Motor neuron (in vitro differentiated cells): ENCODE data around the gene DPF3. TPM values are rescaled to one million over a fixed set of nuclear protein-coding genes. Genes with fewer than 3 reads are reported as not detected.
A peak's percentile ranks its signal among the peaks of the same experiment; 100 is the strongest.

Experiments
- ATAC-seq, 8 experiments: fragments of 200-7000 bp; cut with Tn5 transposase; replicated peaks in 6 of 8; 2 replicates each; pipeline ENCODE4 v1.8.0; 2021; ENCODE audit warnings: mild to moderate bottlenecking in 8 of 8, moderate library complexity in 8 of 8
- H3K27ac ChIP-seq, 2 donors: fragments of 250-450 bp; sonication (Bioruptor Pico); 2 replicates each; pipeline ENCODE4 v1.9.0; 2021; ENCODE audit warnings: antibody characterized with exemption in 2 of 2, mild to moderate bottlenecking in 2 of 2, moderate library complexity in 1 of 2
- H3K4me1 ChIP-seq, 2 donors: fragments of 250-450 bp; sonication (Bioruptor Pico); replicated peaks in 1 of 2; 2 replicates each; pipeline ENCODE4 v1.6.1; 2021; ENCODE audit warnings: antibody characterized with exemption in 2 of 2, mild to moderate bottlenecking in 2 of 2, moderate library complexity in 1 of 2
- H3K4me3 ChIP-seq, 5 donors: fragments of 250-450 bp; sonication (Bioruptor Pico); 2 replicates each; pipeline ENCODE4 v1.9.0; 2021; ENCODE audit warnings: antibody characterized with exemption in 5 of 5, mild to moderate bottlenecking in 5 of 5, moderate library complexity in 4 of 5
- WGBS, 10 experiments: fragments of 450-650 bp; shearing (Covaris generic); methylation state at CpG; one replicate each; pipeline ENCODE4 v1.0.0; 2022; 5-methylcytosine and 5-hydroxymethylcytosine counted together
- in situ Hi-C, 9 experiments: fragments of 400-800 bp; cut with MboI; loops; one replicate each; pipeline ENCODE4 v1.15.0; 2021; ENCODE audit warnings: low sequenced_read_pairs in 9 of 9, low pct_unique_long_range_greater_than_20kb in 2 of 9; ENCODE audit not compliant: unreplicated experiment in 9 of 9
- total RNA-seq, 8 experiments: library from RNA; unstranded; fragments of 300-600 nt; gene quantifications; 2 replicates each; pipeline versions ENCODE4 v1.2.3 to v1.2.4, GENCODE V29; 2022

The DPF3 gene
- total RNA-seq, 8 experiments from 2014 or later = 5.0 to 10.8 (median 8.6) TPM

GRCh38 chr14:72597252-72598233, 296.4 kb downstream of the DPF3 start:
- WGBS, 10 experiments = 25 to 88% (median 62%) methylated on average over 1 to 14 of the region's 16 CpGs; no CpG with 5 or more reads in 1 of the 10 experiments
- peak in 5 of 8 experiments; percentile 20 to 72 (median 31) for ATAC-seq
- Histone ChIP-seq H3K4me3 (no peak overlapping the region), H3K27ac (no peak overlapping the region), H3K4me1 (peaks cover 16 to 17% of the 10 kb centered on the region in 2 donors)
- in situ Hi-C loops = no loop called here

DNA sequence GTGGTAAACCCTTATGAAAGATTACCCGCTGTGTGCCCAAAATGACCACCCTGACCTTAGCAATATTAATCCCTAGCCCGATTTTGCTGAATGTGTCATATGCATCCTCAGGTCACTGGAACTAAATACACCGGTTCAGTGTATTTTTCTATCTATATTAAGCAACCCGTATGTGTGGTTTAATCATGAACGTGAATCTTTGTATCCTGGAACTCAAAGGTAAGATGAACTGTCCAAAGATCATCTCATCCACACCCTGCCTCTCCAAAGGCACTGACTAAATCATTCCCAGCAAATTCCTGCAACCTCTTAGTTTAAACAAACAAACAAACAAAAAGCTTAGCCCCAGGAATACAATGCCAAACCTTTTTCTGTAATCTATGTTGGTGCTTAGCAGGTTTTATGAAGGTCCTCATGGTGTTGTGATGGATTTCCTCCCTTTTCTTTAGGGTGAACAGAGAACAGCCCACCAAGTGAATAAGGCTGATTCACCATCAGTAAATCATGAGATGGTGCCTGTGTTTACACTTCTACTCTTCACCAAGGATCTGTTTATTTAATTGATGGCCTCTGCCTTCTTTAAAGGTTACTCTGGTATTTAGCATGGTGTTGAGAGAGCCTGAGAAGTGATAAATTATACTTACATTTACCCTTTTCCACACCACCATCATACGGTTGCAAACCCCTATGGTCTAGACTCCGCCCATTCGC, 298.6 kb downstream of the DPF3 start:
- peaks cover 13 to 16% of the 10 kb centered on the region in 2 donors for H3K4me1 ChIP-seq
- in situ Hi-C loops = no loop called here
- no peak overlapping the region for H3K27ac ChIP-seq
- 43 to 90% (median 84%) methylated on average over 3 to 7 of the region's 8 CpGs; no CpG with 5 or more reads in 1 of the 10 experiments for WGBS, 10 experiments
- ATAC-seq = peak in 2 of 8 experiments; percentile 55 to 57
- H3K4me3 ChIP-seq = no peak overlapping the region

GRCh38 chr14:72594099-72594901, 299.6 kb downstream of the DPF3 start:
- H3K27ac ChIP-seq = no peak overlapping the region

DNA sequence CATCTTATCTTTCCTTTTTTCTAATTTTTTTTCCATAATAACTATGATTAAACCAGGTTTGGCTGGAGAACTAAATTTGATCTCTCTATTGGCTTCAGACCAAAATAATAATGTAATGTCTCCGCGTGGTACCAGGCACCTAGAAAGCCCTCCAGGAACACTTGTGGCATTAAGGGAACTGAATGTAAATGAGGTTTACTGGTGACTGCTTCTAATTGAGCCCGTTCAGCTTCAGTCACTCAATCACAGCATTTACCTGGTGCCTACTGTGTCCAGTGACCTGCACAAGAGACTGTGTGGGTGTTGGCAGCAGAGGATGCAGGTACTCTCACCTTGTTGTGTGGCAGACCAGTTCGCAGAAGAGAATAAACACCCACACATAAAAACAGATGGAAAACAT, 302.5 kb downstream of the DPF3 start:
- Histone ChIP-seq H3K4me1 (peaks cover 3 to 8% of the 10 kb centered on the region in 2 donors), H3K4me3 (no peak overlapping the region), H3K27ac (no peak overlapping the region)
- ATAC-seq = no peak
- in situ Hi-C loops = no loop called here
- WGBS, 10 experiments = 60 to 100% (median 88%) methylated on average over 1 to 4 of the region's 4 CpGs; no CpG with 5 or more reads in 1 of the 10 experiments

More at GRCh38 chr14:72594099-72594901, 299.6 kb downstream of the DPF3 start:
- in situ Hi-C loops = no loop called here
- WGBS, 10 experiments = 43 to 86% (median 79%) methylated on average over 1 to 12 of the region's 14 CpGs
- ATAC-seq = no peak
- no peak overlapping the region for H3K4me3 ChIP-seq
- H3K4me1 ChIP-seq = peaks cover 7 to 16% of the 10 kb centered on the region in 2 donors

- Histone ChIP-seq H3K4me1 (peaks cover 3 to 8% of the 10 kb centered on the region in 2 donors), H3K4me3 (no peak overlapping the region), H3K27ac (no peak overlapping the region)
- in situ Hi-C loops = no loop called here
- ATAC-seq = no peak
- 24 to 100% (median 88%) methylated on average over 1 to 7 of the region's 7 CpGs; no CpG with 5 or more reads in 1 of the 10 experiments for WGBS, 10 experiments
These were observed 303.3 kb downstream of the DPF3 start for GRCh38 chr14:72590577-72590976.

- Histone ChIP-seq H3K4me3 (no peak overlapping the region), H3K4me1 (peaks cover 0 to under 1% of the 10 kb centered on the region in 2 donors), H3K27ac (no peak overlapping the region)
- in situ Hi-C loops = no loop called here
- ATAC-seq = no peak
These were observed 304.2 kb downstream of the DPF3 start for GRCh38 chr14:72589652-72590051.

GRCh38 chr14:72588521-72588920, 305.4 kb downstream of the DPF3 start:
- H3K4me3 ChIP-seq = no peak overlapping the region
- no peak for ATAC-seq
- in situ Hi-C loops = no loop called here
- H3K27ac ChIP-seq = no peak overlapping the region
- H3K4me1 ChIP-seq = no peaks in the 10 kb centered on the region
- WGBS, 10 experiments = 0 to 90% (median 63%) methylated on average over 1 to 4 of the region's 5 CpGs; no CpG with 5 or more reads in 1 of the 10 experiments

GRCh38 chr14:72583316-72584272, 310.3 kb downstream of the DPF3 start:
- no peaks in the 10 kb centered on the region for H3K4me1 ChIP-seq
- no peak overlapping the region for H3K27ac ChIP-seq
- no peak overlapping the region for H3K4me3 ChIP-seq
- in situ Hi-C loops = no loop called here
- ATAC-seq = no peak
- WGBS, 10 experiments = 16 to 100% (median 86%) methylated on average over 1 to 3 of the region's 5 CpGs; no CpG with 5 or more reads in 3 of the 10 experiments

GRCh38 chr14:72582582-72582981, 311.3 kb downstream of the DPF3 start:
- 17 to 100% (median 57%) methylated on average over 1 of the region's 1 CpG; no CpG with 5 or more reads in 6 of the 10 experiments for WGBS, 10 experiments
- no peak overlapping the region for H3K27ac ChIP-seq
- peak in 2 of 8 experiments; percentile 50 to 59 for ATAC-seq
- H3K4me1 ChIP-seq = no peaks in the 10 kb centered on the region
- H3K4me3 ChIP-seq = no peak overlapping the region
- in situ Hi-C loops = no loop called here

- Histone ChIP-seq H3K4me1 (no peaks in the 10 kb centered on the region), H3K27ac (no peak overlapping the region), H3K4me3 (no peak overlapping the region)
- in situ Hi-C loops = no loop called here
- 11 to 100% (median 82%) methylated on average over 1 to 5 of the region's 5 CpGs; no CpG with 5 or more reads in 1 of the 10 experiments for WGBS, 10 experiments
- ATAC-seq = no peak
These were observed 315.4 kb downstream of the DPF3 start for GRCh38 chr14:72578514-72578913.

GRCh38 chr14:72577521-72577920, 316.4 kb downstream of the DPF3 start:
- H3K27ac ChIP-seq = no peak overlapping the region
- no peaks in the 10 kb centered on the region for H3K4me1 ChIP-seq
- in situ Hi-C loops = no loop called here
- 31 to 82% (median 65%) methylated on average over 1 to 5 of the region's 5 CpGs; no CpG with 5 or more reads in 4 of the 10 experiments for WGBS, 10 experiments
- no peak overlapping the region for H3K4me3 ChIP-seq
- ATAC-seq = no peak

GRCh38 chr14:72576258-72576657, 317.6 kb downstream of the DPF3 start:
- Histone ChIP-seq H3K4me1 (no peaks in the 10 kb centered on the region), H3K27ac (no peak overlapping the region), H3K4me3 (no peak overlapping the region)
- in situ Hi-C loops = no loop called here
- ATAC-seq = no peak
- 20 to 54% (median 42%) methylated on average over 1 of the region's 1 CpG; no CpG with 5 or more reads in 4 of the 10 experiments for WGBS, 10 experiments
